ENCODE measurements around the gene ACBD6.
A peak's percentile ranks its signal among the peaks of the same experiment; 100 is the strongest.

Gene ACBD6

DNA sequence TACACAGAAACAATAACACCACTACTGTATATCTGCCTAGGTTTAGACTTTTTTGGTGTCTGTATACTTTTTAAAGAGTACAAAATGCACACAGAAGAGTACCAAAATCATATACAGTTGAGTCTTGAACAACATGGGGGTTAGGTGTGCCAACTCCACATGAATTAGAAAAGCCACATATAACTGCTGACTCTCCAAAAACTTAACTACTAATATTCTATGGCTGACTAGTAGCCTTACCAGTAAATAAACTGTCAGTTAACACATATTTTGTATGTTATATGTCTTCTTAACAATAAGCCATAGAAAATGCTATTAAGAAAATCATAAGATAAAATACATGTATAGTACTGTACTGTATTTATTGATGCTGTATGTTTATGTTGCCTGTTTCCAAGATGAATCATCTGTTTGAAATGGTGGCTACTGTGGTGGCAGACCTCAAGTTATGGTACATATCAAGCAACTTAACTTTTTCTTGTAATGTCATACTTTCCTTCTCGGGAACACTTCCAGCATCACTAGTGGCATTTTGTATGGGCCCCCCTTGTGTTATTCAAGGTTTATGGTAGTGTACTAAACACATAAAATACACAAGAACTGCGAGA lies 201.1 kb downstream of the ACBD6 start:
- in situ Hi-C loops (cut with HindIII; ENCODE audit: low sequenced_read_pairs) = no loop called here
- peak; percentile 49 for DNase-seq (ENCODE audit: low read depth, low spot score)
- TF ChIP-seq, protein P1, sequence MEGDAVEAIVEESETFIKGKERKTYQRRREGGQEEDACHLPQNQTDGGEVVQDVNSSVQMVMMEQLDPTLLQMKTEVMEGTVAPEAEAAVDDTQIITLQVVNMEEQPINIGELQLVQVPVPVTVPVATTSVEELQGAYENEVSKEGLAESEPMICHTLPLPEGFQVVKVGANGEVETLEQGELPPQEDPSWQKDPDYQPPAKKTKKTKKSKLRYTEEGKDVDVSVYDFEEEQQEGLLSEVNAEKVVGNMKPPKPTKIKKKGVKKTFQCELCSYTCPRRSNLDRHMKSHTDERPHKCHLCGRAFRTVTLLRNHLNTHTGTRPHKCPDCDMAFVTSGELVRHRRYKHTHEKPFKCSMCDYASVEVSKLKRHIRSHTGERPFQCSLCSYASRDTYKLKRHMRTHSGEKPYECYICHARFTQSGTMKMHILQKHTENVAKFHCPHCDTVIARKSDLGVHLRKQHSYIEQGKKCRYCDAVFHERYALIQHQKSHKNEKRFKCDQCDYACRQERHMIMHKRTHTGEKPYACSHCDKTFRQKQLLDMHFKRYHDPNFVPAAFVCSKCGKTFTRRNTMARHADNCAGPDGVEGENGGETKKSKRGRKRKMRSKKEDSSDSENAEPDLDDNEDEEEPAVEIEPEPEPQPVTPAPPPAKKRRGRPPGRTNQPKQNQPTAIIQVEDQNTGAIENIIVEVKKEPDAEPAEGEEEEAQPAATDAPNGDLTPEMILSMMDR (IDR thresholded peaks at IDR 0.05; ENCODE audit: low read depth, low read length) = no peak
- no peak overlapping the region for H3K4me3 ChIP-seq (ENCODE audit: low read depth, low read length)

DNA sequence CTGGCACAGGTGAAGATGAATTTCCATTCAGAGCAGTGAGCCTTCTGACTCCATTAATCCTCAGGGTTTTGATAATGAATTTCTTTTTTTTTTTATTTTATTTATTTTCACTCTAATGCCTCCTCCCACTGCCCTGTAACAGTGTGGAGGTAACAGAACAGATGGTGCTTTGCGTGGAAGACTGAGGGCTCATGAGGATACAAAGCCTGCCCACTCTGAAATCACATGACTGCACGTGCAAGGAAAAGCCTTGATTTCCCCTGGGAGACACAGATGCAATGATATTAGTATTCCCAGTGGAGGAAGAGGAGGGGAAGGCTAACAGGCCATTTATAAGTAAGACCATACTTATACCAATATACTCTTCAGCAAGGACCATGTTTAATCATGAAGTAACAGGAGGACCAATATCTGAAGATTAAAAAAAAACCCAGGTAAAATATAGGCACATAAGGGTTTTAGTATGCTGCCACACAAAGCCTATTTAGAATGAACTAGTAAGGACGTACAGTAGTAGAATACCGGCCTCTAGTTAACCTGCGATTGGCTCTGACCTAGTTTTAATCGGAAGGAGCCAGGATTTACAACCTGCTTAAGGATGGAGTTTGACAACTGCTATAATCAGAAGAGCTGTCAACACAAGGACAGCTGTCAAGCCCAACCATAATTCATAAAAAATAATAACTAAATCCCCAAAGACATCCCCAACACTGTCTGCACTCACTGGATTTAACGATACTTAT lies 202.7 kb downstream of the ACBD6 start:
- DNase-seq (ENCODE audit: low read depth, low spot score) = no peak
- H3K4me3 ChIP-seq (ENCODE audit: low read depth, low read length) = no peak overlapping the region
- TF ChIP-seq, protein P1 (IDR thresholded peaks at IDR 0.05; ENCODE audit: low read depth, low read length) = no peak
- in situ Hi-C loops (cut with HindIII; ENCODE audit: low sequenced_read_pairs) = no loop called here

DNA sequence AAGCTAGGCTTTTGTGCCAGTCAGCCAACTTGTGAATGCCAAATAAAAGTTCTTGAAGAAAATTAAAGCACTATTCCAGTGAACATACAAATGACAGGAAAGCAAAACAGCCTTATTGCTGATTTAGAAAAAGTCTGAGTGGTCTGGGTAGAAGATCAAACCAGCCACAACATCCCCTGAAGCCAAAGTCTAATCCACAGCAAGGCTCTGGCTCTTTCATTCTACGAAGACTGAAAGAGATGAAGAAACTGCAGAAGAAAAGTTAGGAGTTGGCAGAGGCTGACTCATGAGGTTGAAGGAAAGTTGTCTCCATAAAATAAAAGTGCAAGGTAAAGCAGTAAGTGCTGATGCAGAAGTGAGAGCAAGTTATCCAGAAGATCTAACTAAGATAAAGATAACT lies 206.4 kb downstream of the ACBD6 start:
- TF ChIP-seq, protein P1 (IDR thresholded peaks at IDR 0.05; ENCODE audit: low read depth, low read length) = no peak
- in situ Hi-C loops (cut with HindIII; ENCODE audit: low sequenced_read_pairs) = no loop called here
- no peak overlapping the region for H3K4me3 ChIP-seq (ENCODE audit: low read depth, low read length)
- DNase-seq (ENCODE audit: low read depth, low spot score) = no peak

DNA sequence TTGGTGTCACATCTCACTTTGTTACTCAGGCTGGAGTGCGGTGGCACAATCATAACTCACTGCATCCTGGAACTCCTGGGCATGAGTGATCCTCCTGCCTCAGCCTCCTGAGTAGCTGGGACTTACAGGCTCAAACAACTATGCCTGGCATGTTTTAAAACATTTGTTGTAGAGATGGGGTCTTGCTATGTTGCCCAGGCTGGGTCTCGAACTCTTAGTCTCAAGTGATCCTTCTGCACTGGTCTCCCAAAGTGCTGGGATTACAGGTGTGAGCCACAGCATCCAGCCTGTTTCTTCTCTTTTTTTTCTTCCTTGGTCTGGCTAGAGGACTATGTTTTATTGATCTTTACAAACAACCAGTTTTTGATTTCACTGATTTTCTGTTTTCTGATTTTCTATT lies 207.7 kb downstream of the ACBD6 start:
- TF ChIP-seq, protein P1 (IDR thresholded peaks at IDR 0.05; ENCODE audit: low read depth, low read length) = no peak
- H3K4me3 ChIP-seq (ENCODE audit: low read depth, low read length) = no peak overlapping the region
- in situ Hi-C loops (cut with HindIII; ENCODE audit: low sequenced_read_pairs) = no loop called here
- DNase-seq (ENCODE audit: low read depth, low spot score) = no peak

DNA sequence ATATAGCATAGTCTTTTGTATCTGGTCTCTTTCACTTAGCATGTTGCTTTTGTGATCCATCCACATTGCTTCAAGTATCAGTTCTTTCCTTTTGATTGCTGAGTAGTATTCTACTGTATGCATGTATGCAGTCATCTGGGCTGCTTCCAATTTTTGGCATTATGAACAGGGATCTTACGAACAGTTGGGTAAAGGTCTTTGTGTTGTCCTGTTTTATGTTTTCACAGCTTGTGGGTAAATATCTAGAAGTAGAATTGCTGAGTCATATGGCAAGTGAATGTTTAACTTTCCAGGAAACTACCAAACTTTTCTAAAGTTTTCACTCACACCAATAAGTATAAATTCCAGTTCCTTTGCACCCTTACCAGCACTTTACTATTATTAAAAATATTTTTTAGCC lies 211.4 kb downstream of the ACBD6 start:
- TF ChIP-seq, protein P1 (IDR thresholded peaks at IDR 0.05; ENCODE audit: low read depth, low read length) = no peak
- in situ Hi-C loops (cut with HindIII; ENCODE audit: low sequenced_read_pairs) = no loop called here
- peak; percentile 15 for DNase-seq (ENCODE audit: low read depth, low spot score)
- no peak overlapping the region for H3K4me3 ChIP-seq (ENCODE audit: low read depth, low read length)

DNA sequence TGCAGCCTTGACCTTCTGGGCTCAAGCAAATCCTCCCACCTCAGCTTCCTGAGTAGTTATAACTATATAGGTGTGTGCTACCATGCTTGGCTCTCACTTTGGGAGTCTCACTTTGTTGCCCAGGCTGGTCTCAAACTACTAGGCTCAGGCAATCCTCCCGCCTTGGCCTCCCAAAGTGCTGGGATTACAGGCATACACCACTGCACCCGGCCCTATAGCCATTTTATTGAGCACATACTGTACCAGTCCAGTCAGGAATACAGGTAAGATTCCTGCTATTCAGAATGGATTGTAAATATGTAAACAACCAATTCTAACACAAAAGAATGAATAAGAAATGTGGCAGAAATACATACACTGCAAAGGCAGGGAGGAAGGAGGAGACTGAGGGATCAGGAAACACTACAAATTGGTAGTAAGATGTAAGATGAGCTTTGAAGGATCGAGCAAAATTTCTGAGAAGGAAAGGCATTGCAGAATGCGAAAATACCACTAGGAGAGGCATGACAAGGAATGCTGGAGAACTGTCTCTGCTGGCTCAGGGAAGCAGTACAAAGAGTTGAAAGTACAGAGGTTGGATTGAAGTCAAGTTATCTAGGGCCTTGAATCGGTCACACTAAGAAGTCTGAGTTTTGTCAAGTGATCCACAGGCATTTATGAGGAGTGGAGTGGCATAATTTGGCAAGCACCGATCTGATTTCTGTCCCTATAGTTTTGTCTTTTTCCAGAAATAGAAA lies 211.9 kb downstream of the ACBD6 start:
- in situ Hi-C loops (cut with HindIII; ENCODE audit: low sequenced_read_pairs) = no loop called here
- H3K4me3 ChIP-seq (ENCODE audit: low read depth, low read length) = no peak overlapping the region
- no peak for DNase-seq (ENCODE audit: low read depth, low spot score)
- TF ChIP-seq, protein P1 (IDR thresholded peaks at IDR 0.05; ENCODE audit: low read depth, low read length) = no peak

Data from astrocyte of the spinal cord (primary cell).